Measurements from ENCODE around the gene COL5A2. TPM values are rescaled to one million over a fixed set of nuclear protein-coding genes. Genes with fewer than 3 reads are reported as not detected.

Gene COL5A2
- total RNA-seq, 2 donors from 2014 or later: 8.2 to 17.6 TPM

- intact Hi-C loops (cut with DNase I): no loop called here
- no peak for TF ChIP-seq CTCF (IDR thresholded peaks at IDR 0.05)
- TF ChIP-seq POLR2AphosphoS5 (IDR thresholded peaks at IDR 0.05): no peak
- no peak for TF ChIP-seq POLR2A (IDR thresholded peaks at IDR 0.05)
- H3K36me3 ChIP-seq: no peaks in the 10 kb centered on the region
- H3K4me3 ChIP-seq: no peak overlapping the region
- H3K27me3 ChIP-seq (replicated peaks; ENCODE audit: insufficient read depth): no peaks in the 10 kb centered on the region
- no peaks in the 10 kb centered on the region for H3K9me3 ChIP-seq
- WGBS: 60% methylated on average over 2 of the region's 2 CpGs
- DNase-seq (ENCODE audit: low spot score): no peak
- no peak overlapping the region for H3K27ac ChIP-seq
- no peaks in the 10 kb centered on the region for H3K4me1 ChIP-seq (replicated peaks)
Measured at GRCh38 chr2:189168856-189169499, 10.6 kb downstream of the COL5A2 start.

GRCh38 chr2:189165656-189166380, 13.7 kb downstream of the COL5A2 start:
- H3K27ac ChIP-seq: no peak overlapping the region
- no peak for DNase-seq (ENCODE audit: low spot score)
- H3K27me3 ChIP-seq (replicated peaks; ENCODE audit: insufficient read depth): no peaks in the 10 kb centered on the region
- no peaks in the 10 kb centered on the region for H3K4me1 ChIP-seq (replicated peaks)
- no peaks in the 10 kb centered on the region for H3K9me3 ChIP-seq
- no peaks in the 10 kb centered on the region for H3K36me3 ChIP-seq
- no peak overlapping the region for H3K4me3 ChIP-seq
- intact Hi-C loops (cut with DNase I): no loop called here
- TF ChIP-seq CTCF (IDR thresholded peaks at IDR 0.05) (no peak), POLR2A (IDR thresholded peaks at IDR 0.05) (no peak), POLR2AphosphoS5 (IDR thresholded peaks at IDR 0.05) (no peak)
- 91% methylated on average over 3 of the region's 3 CpGs for WGBS

GRCh38 chr2:189164746-189165145, 14.8 kb downstream of the COL5A2 start:
- Histone ChIP-seq H3K4me3 (no peak overlapping the region), H3K27ac (no peak overlapping the region), H3K27me3 (replicated peaks; ENCODE audit: insufficient read depth) (no peaks in the 10 kb centered on the region), H3K4me1 (replicated peaks) (no peaks in the 10 kb centered on the region), H3K36me3 (no peaks in the 10 kb centered on the region), H3K9me3 (no peaks in the 10 kb centered on the region)
- WGBS: 3% methylated on average over 1 of the region's 1 CpG
- intact Hi-C loops (cut with DNase I): no loop called here
- DNase-seq (ENCODE audit: low spot score): no peak
- TF ChIP-seq POLR2AphosphoS5 (IDR thresholded peaks at IDR 0.05) (no peak), CTCF (IDR thresholded peaks at IDR 0.05) (no peak), POLR2A (IDR thresholded peaks at IDR 0.05) (no peak)

- Histone ChIP-seq H3K27ac (no peak overlapping the region), H3K4me1 (replicated peaks) (no peaks in the 10 kb centered on the region), H3K27me3 (replicated peaks; ENCODE audit: insufficient read depth) (no peaks in the 10 kb centered on the region), H3K9me3 (no peaks in the 10 kb centered on the region), H3K36me3 (no peaks in the 10 kb centered on the region), H3K4me3 (no peak overlapping the region)
- WGBS: 41% methylated on average over 3 of the region's 3 CpGs
- TF ChIP-seq POLR2AphosphoS5 (IDR thresholded peaks at IDR 0.05) (no peak), CTCF (IDR thresholded peaks at IDR 0.05) (no peak), POLR2A (IDR thresholded peaks at IDR 0.05) (no peak)
- intact Hi-C loops (cut with DNase I): no loop called here
- no peak for DNase-seq (ENCODE audit: low spot score)
Measured at GRCh38 chr2:189163889-189164288, 15.7 kb downstream of the COL5A2 start.

- no peak for TF ChIP-seq POLR2AphosphoS5 (IDR thresholded peaks at IDR 0.05)
- TF ChIP-seq POLR2A (IDR thresholded peaks at IDR 0.05): no peak
- no peak for TF ChIP-seq CTCF (IDR thresholded peaks at IDR 0.05)
- H3K36me3 ChIP-seq: no peaks in the 10 kb centered on the region
- intact Hi-C loops (cut with DNase I): no loop called here
- no peak overlapping the region for H3K4me3 ChIP-seq
- H3K27ac ChIP-seq: no peak overlapping the region
- no peaks in the 10 kb centered on the region for H3K27me3 ChIP-seq (replicated peaks; ENCODE audit: insufficient read depth)
- no peaks in the 10 kb centered on the region for H3K4me1 ChIP-seq (replicated peaks)
- DNase-seq (ENCODE audit: low spot score): no peak
- no peaks in the 10 kb centered on the region for H3K9me3 ChIP-seq
Measured at GRCh38 chr2:189162566-189162965, 17.0 kb downstream of the COL5A2 start.
